GM23338 (cell line): ENCODE measurements around the gene SLC38A8.

ENCODE experiments used
- CREB1 ChIP-seq: fragments of 250-450 bp; sonication (Bioruptor Pico); IDR thresholded peaks from 2 replicates; pipeline ENCODE4 v1.5.0; 2020; ENCODE audit warnings: low read depth, mild to moderate bottlenecking, moderate library complexity
- ETS1 ChIP-seq: IDR thresholded peaks from 2 replicates; pipeline ENCODE4 v1.6.1; 2016; ENCODE audit warnings: antibody characterized with exemption
- EZH2 ChIP-seq: fragments of 200-600 bp; sonication (generic); IDR thresholded peaks from one replicate; pipeline ENCODE4 v1.8.0; 2017; ENCODE audit warnings: antibody characterized with exemption, mild to moderate bottlenecking, low read depth; ENCODE audit not compliant: unreplicated experiment
- EZH2phosphoT487 ChIP-seq: fragments of 200-600 bp; sonication (generic); IDR thresholded peaks from one replicate; pipeline ENCODE4 v1.8.1; 2018; ENCODE audit warnings: antibody characterized with exemption; ENCODE audit not compliant: unreplicated experiment
- JUNB ChIP-seq: IDR thresholded peaks from one replicate; pipeline ENCODE4 v1.6.1; 2016; ENCODE audit warnings: antibody characterized with exemption; ENCODE audit not compliant: unreplicated experiment
- POLR2AphosphoS5 ChIP-seq: IDR thresholded peaks from 2 replicates; pipeline ENCODE4 v1.6.1; 2016; ENCODE audit warnings: antibody characterized with exemption, low read depth
- STAT1 ChIP-seq: IDR thresholded peaks from one replicate; pipeline ENCODE4 v1.6.1; 2016; ENCODE audit warnings: antibody characterized with exemption; ENCODE audit not compliant: unreplicated experiment
- ZNF331 ChIP-seq: fragments of 250-450 bp; sonication (Bioruptor Pico); IDR thresholded peaks from 2 replicates; pipeline ENCODE4 v1.5.0; 2020; ENCODE audit warnings: low read depth, mild to moderate bottlenecking, moderate library complexity
- TF ChIP-seq, protein P1 (sequence below), 2 experiments: fragments of 200-600 bp in 1 of 2; sonication (generic) in 1 of 2; conservative IDR thresholded peaks; 2 replicates each; pipeline versions ENCODE4 v1.5.1 to v1.6.1; 2016 to 2017; ENCODE audit warnings: antibody characterized with exemption in 2 of 2, low read depth in 2 of 2, mild to moderate bottlenecking in 2 of 2, moderate library complexity in 1 of 2
- TF ChIP-seq, protein P2 (sequence below): IDR thresholded peaks from one replicate; pipeline ENCODE4 v1.6.1; 2018; ENCODE audit warnings: antibody characterized with exemption; ENCODE audit not compliant: unreplicated experiment

DNA sequence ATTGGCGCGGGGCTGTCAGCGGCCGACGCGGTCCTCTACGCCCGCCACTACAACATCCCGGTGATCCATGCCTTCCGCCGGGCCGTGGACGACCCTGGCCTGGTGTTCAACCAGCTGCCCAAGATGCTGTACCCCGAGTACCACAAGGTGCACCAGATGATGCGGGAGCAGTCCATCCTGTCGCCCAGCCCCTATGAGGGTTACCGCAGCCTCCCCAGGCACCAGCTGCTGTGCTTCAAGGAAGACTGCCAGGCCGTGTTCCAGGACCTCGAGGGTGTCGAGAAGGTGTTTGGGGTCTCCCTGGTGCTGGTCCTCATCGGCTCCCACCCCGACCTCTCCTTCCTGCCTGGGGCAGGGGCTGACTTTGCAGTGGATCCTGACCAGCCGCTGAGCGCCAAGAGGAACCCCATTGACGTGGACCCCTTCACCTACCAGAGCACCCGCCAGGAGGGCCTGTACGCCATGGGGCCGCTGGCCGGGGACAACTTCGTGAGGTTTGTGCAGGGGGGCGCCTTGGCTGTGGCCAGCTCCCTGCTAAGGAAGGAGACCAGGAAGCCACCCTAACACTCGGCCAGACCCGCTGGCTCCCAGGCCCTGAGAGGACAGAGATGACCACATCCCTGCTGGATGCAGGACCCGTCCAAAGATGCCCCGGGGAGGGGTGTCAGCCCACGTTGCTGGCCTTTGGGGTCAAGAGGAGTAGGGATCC lies 77.0 kb downstream of the SLC38A8 start:
- no peak for TF ChIP-seq POLR2AphosphoS5
- TF ChIP-seq, protein P1, sequence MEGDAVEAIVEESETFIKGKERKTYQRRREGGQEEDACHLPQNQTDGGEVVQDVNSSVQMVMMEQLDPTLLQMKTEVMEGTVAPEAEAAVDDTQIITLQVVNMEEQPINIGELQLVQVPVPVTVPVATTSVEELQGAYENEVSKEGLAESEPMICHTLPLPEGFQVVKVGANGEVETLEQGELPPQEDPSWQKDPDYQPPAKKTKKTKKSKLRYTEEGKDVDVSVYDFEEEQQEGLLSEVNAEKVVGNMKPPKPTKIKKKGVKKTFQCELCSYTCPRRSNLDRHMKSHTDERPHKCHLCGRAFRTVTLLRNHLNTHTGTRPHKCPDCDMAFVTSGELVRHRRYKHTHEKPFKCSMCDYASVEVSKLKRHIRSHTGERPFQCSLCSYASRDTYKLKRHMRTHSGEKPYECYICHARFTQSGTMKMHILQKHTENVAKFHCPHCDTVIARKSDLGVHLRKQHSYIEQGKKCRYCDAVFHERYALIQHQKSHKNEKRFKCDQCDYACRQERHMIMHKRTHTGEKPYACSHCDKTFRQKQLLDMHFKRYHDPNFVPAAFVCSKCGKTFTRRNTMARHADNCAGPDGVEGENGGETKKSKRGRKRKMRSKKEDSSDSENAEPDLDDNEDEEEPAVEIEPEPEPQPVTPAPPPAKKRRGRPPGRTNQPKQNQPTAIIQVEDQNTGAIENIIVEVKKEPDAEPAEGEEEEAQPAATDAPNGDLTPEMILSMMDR (conservative IDR thresholded peaks at IDR 0.05; ENCODE audit: low read depth in 2 of 2) = no peak
- TF ChIP-seq CREB1 (CRISPR knock-in tag) = no peak
- no peak for TF ChIP-seq EZH2
- TF ChIP-seq, protein P2, sequence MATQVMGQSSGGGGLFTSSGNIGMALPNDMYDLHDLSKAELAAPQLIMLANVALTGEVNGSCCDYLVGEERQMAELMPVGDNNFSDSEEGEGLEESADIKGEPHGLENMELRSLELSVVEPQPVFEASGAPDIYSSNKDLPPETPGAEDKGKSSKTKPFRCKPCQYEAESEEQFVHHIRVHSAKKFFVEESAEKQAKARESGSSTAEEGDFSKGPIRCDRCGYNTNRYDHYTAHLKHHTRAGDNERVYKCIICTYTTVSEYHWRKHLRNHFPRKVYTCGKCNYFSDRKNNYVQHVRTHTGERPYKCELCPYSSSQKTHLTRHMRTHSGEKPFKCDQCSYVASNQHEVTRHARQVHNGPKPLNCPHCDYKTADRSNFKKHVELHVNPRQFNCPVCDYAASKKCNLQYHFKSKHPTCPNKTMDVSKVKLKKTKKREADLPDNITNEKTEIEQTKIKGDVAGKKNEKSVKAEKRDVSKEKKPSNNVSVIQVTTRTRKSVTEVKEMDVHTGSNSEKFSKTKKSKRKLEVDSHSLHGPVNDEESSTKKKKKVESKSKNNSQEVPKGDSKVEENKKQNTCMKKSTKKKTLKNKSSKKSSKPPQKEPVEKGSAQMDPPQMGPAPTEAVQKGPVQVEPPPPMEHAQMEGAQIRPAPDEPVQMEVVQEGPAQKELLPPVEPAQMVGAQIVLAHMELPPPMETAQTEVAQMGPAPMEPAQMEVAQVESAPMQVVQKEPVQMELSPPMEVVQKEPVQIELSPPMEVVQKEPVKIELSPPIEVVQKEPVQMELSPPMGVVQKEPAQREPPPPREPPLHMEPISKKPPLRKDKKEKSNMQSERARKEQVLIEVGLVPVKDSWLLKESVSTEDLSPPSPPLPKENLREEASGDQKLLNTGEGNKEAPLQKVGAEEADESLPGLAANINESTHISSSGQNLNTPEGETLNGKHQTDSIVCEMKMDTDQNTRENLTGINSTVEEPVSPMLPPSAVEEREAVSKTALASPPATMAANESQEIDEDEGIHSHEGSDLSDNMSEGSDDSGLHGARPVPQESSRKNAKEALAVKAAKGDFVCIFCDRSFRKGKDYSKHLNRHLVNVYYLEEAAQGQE = no peak
- no peak for TF ChIP-seq ZNF331
- TF ChIP-seq ETS1 = no peak
- TF ChIP-seq JUNB = no peak
- no peak for TF ChIP-seq EZH2phosphoT487
- no peak for TF ChIP-seq STAT1
